GM18517 (cell line): ENCODE measurements around the gene ANKRD13D.

Experiments
- ATAC-seq: cut with Tn5 transposase; IDR thresholded peaks from one replicate; pipeline ENCODE4 v1.9.1; 2021; ENCODE audit warnings: mild to moderate bottlenecking, moderate library complexity; ENCODE audit not compliant: unreplicated experiment

ANKRD13D gene

DNA sequence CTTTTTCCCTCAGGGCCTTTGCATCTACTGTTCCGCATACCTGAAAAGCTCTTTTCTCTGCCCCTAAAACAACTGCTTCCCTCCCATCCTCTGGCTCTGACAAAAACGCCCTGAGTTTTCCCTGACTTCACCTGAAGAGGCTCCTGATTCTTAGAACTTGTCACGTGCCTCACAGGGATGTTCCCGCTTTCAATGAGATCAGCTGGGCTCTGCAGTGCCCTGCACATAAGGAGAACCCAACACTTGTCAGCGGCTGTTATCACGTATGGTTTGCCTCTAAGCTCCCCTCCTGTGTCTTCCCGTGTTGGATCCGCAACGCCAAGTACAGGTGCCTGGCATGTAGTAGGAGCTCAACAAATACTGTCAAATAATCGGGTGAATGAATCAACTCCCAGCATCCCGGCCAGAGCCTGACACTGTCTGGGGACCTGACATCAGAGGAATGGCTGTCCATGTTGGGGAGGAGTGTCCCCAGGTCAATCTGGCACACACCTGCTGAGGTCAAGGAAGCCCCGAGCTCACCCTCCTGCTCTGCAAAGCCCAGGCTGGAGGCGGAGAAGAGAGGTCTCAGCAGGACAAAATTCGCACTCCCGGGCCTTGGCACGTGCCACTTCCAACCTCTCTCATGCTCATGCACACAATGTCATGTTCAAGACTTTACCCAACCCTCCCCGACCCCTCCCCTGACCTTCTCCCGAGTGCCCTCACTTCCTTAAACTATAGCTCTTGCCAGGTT lies 27.0 kb upstream of the ANKRD13D start:
- ATAC-seq = no peak

DNA sequence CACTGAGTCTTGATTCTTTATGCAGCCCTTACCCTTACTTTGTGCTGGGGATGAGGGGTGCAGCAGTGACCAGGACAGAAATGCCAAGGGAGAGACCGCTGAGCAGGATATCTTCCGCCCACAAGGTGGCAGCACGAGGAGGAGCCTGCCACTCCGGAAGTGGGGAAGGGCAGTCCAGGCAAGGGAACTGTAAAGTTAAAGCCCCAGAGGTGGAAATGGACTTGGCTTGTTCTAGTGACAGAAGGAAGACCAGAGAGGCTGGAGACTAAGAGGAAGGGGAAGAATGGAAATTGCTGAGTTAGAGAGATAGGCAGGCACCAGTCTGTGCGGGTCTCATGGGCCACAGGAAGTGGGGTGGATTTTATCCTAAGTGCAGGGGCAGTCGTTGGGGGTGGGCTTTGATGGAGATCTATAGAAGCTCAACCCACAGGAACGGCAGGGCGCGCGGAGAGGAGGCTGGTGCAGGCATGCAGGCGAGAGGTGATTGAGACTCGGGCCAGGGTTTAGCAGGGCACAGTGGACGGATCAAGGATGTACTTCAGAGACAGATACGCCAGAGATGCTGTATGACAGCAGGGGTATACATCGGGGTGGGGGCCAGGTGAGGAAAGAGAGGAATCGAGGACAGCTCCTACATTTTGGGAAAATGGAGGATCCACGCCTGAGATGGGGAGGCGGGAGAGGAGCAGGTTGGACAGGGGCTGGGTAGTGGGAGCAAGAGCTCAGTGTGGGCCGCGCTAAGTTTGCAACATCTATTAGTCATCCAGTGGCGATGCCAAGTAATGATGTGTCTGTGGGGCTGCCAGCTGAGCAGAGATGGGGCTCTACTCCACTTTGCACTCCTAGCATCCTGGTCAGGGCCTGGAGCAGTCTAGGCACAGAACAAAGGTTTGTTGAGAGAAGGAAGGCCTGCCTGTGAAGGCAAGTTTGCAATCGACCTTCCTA lies 26.1 kb upstream of the ANKRD13D start:
- ATAC-seq = no peak

DNA sequence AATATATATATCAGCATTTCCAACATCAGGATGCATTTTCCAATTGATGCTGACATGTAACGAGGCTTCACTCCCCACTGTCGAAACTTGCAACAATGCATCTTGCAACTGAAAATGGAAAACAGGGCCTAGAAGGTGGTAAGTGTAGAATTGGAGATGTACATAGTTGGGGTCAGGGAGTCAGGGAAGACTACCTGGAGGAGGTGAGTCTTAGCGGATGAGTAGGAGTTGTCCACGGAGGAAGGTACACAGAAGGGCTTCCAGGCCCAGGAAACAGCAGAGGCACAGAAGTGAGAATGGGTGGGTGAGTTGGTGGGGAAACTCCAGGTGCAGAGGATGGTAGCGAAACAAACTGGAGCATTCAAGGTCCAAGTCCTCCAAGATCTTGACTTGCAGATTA lies 24.8 kb upstream of the ANKRD13D start:
- no peak for ATAC-seq

- ATAC-seq = no peak
Observed at GRCh38 chr11:67264877-67265632, 24.0 kb upstream of the ANKRD13D start.

DNA sequence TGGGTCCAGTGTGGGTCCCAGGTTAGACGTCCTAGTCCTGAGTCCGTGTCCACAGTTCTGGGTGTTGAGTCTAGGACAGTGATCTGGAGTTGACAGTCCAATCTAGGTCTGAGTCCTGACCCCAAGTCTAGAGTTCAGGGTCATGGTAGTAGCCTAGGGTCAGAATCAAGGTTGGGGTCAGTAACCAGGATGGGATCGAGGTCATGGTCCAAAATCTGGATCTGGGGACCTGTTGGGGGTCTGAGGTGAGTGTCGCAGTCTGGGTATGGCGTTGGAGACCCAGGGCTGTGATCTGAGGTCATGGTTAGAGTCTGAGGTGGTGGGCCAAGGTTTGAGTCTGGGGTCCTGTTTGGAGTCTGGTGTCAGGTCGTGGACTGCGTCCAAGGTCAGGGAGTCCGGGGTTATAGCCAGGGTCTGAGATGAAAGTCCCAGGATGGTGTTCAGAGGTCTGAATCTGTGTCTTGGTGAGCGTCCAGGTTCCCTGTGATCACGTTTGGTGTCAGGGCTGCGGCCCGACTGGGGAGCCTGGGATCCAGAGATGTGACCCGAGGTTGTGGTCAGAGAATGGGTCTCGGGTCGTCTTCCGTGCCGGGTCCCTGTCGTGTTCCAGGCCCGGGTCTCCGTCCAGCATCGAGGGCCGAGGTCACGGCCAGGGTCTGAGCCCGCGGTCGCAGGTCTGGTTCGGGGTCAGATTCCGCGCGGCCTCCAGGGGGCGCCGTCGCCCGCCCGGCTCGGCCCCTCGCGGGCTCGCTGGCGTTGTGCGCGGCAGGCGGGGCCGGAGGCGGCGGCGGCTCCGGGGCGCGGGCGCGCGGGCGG lies 23.3 kb upstream of the ANKRD13D start:
- ATAC-seq = peak; percentile 37

GRCh38 chr11:67266449-67267187 lies 22.5 kb upstream of the ANKRD13D start, which contains the start of gene GRK2:
Gene GRK2 (plus strand): TSS chr11:67266473. CDS start chr11:67266700, 227 bp downstream.
- ATAC-seq = no peak

- ATAC-seq = no peak
Observed at GRCh38 chr11:67267188-67268080, 21.7 kb upstream of the ANKRD13D start.

- ATAC-seq = no peak
Observed at GRCh38 chr11:67268081-67268961, 20.8 kb upstream of the ANKRD13D start.

GRCh38 chr11:67268962-67269268 lies 20.2 kb upstream of the ANKRD13D start:
- no peak for ATAC-seq

GRCh38 chr11:67269401-67270255 lies 19.5 kb upstream of the ANKRD13D start:
- no peak for ATAC-seq

DNA sequence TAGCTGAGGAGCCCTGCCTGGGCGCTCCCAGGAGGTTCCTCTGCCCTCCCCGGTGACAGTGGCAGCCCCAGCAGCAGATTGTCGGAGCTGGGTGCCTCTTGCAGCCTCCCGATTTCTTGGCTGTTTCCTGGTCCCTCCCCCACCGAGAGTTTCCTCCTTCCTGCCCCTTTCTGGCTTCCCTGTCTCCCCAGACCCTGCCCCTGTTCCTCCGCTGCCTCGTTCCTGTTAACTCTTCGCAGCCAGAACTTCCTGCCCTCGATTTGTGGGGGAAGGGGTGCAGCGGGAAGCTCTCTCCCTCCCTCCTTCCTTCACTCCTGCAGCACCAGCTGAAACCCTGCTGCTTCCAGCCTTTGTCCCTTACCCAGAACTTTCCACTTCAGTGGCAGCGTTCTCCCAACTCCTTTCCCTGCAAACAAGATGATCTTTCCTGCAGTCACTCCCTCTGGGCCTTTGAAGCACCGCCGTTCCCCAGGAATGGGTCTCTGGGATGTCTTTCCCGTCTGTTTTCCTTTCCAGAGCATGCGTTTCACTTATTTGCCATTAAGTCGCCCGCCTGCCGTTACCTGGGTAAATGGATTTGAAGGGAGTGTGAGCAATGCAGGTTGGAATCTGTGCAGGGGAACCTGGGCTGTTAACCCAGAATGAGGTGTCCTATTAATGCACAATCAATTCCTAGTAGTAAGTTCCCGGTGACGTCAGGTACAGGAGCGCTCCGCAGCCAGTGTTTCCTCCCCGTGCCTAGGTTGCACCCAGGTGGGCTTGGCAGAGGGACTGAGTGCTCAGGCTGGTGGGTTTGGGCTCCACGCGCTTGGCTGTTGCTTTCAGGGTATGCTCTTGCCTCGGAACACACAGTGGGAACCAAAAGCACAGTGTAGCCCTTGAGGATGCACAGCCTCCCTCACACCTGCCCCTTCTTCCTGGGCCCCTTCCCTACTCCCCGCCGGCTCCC lies 18.6 kb upstream of the ANKRD13D start:
- no peak for ATAC-seq

DNA sequence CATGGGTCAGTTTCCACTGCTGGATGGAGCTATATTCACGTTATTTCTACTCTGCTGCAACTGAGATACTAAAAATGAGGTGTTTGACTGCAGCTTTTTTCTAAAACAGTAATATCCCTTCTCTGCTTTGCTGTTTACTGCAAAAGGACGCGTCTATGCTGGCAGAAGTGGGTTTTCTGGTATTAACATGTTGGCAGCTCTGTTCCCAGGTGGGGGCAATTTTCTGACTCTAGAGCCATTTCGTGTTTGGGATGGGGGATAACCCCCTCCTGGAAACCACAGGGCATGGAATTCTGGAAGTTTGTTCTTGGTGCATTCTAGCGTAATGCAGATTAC lies 17.9 kb upstream of the ANKRD13D start:
- no peak for ATAC-seq

DNA sequence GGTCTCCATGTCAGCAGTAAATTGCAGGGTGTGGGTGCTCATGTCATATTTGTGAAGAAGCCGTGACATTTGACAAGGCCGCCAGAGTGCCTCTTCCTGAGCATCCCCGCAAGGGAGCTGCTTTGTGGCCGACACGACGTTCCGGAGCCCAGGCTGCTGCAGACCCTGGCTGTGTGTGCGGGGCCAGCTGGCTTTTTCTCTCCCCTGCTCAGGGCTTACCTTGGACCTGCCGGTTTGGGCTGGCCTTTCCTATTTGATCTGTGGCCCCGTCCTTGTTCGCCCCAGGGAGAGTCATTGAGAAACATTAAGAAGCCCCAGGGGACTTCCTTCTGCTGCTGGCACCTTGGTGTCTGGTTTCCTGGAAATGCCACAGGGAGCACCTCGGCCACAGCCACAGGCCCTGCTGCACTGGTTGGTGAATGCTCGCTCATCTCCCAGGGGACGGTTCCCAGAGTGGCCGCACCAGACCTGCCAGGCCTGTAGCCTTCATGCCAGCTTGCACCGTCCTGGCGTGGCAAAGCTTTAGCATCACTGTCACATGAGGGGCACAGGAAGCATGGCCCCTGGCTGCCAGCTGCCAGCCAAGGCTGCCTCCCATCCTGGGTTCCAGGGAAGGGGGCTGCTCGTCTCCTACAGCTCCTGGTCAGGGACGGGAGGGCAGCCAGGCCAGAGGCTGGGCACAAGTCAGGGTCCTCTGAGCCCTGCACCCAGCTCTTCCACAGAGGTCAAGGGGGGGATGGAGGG lies 17.4 kb upstream of the ANKRD13D start:
- no peak for ATAC-seq

DNA sequence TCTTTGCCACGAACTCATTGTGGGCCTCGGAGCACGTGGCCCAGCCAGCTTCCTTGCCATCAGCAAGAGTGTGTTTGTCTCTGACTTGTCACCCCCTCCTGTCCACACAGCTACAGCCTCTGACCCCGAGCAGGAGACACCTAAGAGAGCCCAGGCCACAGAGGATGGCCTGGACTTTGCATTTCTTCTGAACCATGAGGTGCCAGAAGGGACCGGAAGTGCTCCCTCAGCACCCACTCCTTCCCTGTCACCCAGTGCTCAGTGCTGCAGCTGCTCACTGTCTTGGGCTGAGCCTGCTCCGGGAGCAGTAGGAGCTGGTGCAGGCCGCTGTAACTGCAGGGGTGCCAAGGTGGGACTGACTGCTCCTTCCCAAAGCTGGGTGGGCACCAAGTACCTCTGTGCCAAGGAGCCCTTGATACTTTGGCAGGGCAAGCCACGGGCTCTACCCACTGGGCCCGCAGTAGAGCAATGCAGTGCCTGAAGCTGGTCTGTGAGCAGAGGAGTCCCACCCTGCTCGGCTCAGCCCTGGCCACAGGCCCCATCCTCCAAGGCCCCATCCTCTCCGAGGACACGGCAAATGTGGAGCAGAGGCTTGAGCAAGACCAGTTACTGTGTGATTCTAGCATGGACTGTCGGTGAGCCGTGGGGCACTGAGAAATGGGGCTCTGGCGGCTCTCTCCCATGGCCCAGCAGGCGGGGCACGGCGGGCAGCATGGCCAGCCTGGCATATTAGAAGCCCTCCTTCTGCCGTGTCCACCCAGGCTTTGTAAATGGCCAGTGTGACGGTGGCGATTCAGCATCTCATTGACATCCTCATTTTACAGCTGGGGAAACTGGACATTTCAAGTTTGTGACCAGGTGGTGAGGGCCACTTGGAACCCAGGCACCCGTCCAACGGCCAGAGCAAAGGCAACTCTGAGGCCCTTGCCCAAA lies 16.5 kb upstream of the ANKRD13D start:
- ATAC-seq = no peak
